ENCODE measurements around the gene TEDDM1.
A peak's percentile ranks its signal among the peaks of the same experiment; 100 is the strongest.

The TEDDM1 gene

DNA sequence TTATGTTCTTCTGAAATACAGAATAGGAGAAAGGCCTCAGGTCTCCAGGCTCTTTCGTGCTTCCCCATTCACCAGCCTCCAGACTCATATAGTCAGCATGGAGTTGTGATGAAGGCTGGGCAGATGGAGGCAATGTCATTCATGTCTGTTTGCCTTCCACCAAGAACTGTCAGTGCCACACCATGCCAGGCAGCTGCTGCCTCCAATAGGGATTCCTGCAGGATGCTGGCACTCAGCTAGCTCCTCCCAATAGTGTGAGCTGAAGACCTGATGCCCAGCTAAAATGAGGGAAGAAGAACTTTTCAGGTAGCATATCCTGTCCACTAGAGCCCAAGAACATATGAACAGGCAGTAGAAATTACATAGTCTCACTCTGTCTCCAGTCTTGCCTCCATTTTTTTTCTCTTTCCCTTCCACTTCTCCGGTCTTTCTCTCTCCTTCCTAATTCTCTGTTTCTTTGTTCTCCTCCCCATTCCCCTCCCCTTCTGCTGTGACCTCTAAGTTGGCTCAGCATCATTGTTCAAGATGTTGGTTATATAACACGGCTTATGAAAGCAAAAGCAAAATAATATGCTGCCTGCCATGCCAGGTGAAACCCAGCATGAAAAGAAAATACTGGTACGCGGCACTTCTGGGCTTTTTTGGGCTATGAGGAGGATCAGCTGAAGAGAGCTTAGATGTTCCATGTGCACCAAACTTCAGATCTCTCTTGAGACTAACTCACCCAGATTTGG is 26.2 kb downstream of the TEDDM1 start:
- Histone ChIP-seq H3K36me3 (ENCODE audit: control insufficient read depth in 1 of 2, insufficient read depth in 2 of 2, low read length in 2 of 2) (no peaks in the 10 kb centered on the region), H3K9me3 (ENCODE audit: control insufficient read depth in 1 of 2, low read length in 2 of 2) (no peaks in the 10 kb centered on the region), H3K27ac (ENCODE audit: low read length) (no peak overlapping the region), H3K27me3 (ENCODE audit: low read depth, low read length) (no peaks in the 10 kb centered on the region), H3K4me1 (ENCODE audit: control insufficient read depth in 1 of 2, insufficient read depth in 2 of 2, low read length in 2 of 2) (no peaks in the 10 kb centered on the region), H3K4me3 (ENCODE audit: low read depth in 1 of 2, low read length in 2 of 2) (no peak overlapping the region)

GRCh38 chr1:182370532-182370931 is 29.9 kb downstream of the TEDDM1 start:
- Histone ChIP-seq H3K27me3 (ENCODE audit: low read depth, low read length) (no peaks in the 10 kb centered on the region), H3K36me3 (ENCODE audit: control insufficient read depth in 1 of 2, insufficient read depth in 2 of 2, low read length in 2 of 2) (no peaks in the 10 kb centered on the region), H3K4me1 (ENCODE audit: control insufficient read depth in 1 of 2, insufficient read depth in 2 of 2, low read length in 2 of 2) (no peaks in the 10 kb centered on the region), H3K27ac (ENCODE audit: low read length) (no peak overlapping the region), H3K9me3 (ENCODE audit: control insufficient read depth in 1 of 2, low read length in 2 of 2) (no peaks in the 10 kb centered on the region), H3K4me3 (ENCODE audit: low read depth in 1 of 2, low read length in 2 of 2) (no peak overlapping the region)

GRCh38 chr1:182368903-182369302 is 31.6 kb downstream of the TEDDM1 start:
- no peaks in the 10 kb centered on the region for H3K36me3 ChIP-seq (ENCODE audit: control insufficient read depth in 1 of 2, insufficient read depth in 2 of 2, low read length in 2 of 2)
- H3K4me1 ChIP-seq (ENCODE audit: control insufficient read depth in 1 of 2, insufficient read depth in 2 of 2, low read length in 2 of 2): no peaks in the 10 kb centered on the region
- no peak overlapping the region for H3K27ac ChIP-seq (ENCODE audit: low read length)
- no peaks in the 10 kb centered on the region for H3K27me3 ChIP-seq (ENCODE audit: low read depth, low read length)
- H3K9me3 ChIP-seq (ENCODE audit: control insufficient read depth in 1 of 2, low read length in 2 of 2): no peaks in the 10 kb centered on the region
- H3K4me3 ChIP-seq (ENCODE audit: low read depth in 1 of 2, low read length in 2 of 2): no peak overlapping the region

GRCh38 chr1:182368358-182368757 is 32.1 kb downstream of the TEDDM1 start:
- Histone ChIP-seq H3K4me3 (ENCODE audit: low read depth in 1 of 2, low read length in 2 of 2) (no peak overlapping the region), H3K27ac (ENCODE audit: low read length) (no peak overlapping the region), H3K9me3 (ENCODE audit: control insufficient read depth in 1 of 2, low read length in 2 of 2) (no peaks in the 10 kb centered on the region), H3K27me3 (ENCODE audit: low read depth, low read length) (no peaks in the 10 kb centered on the region), H3K4me1 (ENCODE audit: control insufficient read depth in 1 of 2, insufficient read depth in 2 of 2, low read length in 2 of 2) (no peaks in the 10 kb centered on the region), H3K36me3 (ENCODE audit: control insufficient read depth in 1 of 2, insufficient read depth in 2 of 2, low read length in 2 of 2) (no peaks in the 10 kb centered on the region)

- Histone ChIP-seq H3K4me1 (ENCODE audit: control insufficient read depth in 1 of 2, insufficient read depth in 2 of 2, low read length in 2 of 2) (no peaks in the 10 kb centered on the region), H3K27ac (ENCODE audit: low read length) (no peak overlapping the region), H3K4me3 (ENCODE audit: low read depth in 1 of 2, low read length in 2 of 2) (no peak overlapping the region), H3K9me3 (ENCODE audit: control insufficient read depth in 1 of 2, low read length in 2 of 2) (no peaks in the 10 kb centered on the region), H3K27me3 (ENCODE audit: low read depth, low read length) (no peaks in the 10 kb centered on the region), H3K36me3 (ENCODE audit: control insufficient read depth in 1 of 2, insufficient read depth in 2 of 2, low read length in 2 of 2) (no peaks in the 10 kb centered on the region)
These were observed 32.5 kb downstream of the TEDDM1 start for GRCh38 chr1:182367926-182368325.

DNA sequence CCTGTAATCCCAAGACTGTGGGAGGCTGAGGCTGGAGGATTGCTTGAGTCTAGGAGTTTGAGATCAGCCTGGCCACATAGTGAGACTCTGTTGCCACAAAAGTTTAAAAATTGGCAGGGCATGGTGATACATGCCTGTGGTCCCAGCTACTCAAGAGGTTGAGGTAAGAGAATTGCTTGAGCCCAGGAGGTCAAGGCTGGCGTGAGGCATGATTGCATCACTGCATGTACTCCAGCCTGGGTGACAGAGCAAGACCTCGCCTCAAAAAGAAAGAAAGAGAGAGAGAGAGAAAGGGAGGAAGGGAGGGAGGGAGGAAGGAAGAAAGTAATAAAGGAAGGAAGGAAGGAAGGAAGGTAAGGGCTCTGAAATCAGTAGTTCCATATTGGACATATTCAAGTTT is 33.9 kb downstream of the TEDDM1 start:
- Histone ChIP-seq H3K36me3 (ENCODE audit: control insufficient read depth in 1 of 2, insufficient read depth in 2 of 2, low read length in 2 of 2) (no peaks in the 10 kb centered on the region), H3K27me3 (ENCODE audit: low read depth, low read length) (no peaks in the 10 kb centered on the region), H3K4me1 (ENCODE audit: control insufficient read depth in 1 of 2, insufficient read depth in 2 of 2, low read length in 2 of 2) (no peaks in the 10 kb centered on the region), H3K27ac (ENCODE audit: low read length) (no peak overlapping the region), H3K4me3 (ENCODE audit: low read depth in 1 of 2, low read length in 2 of 2) (no peak overlapping the region), H3K9me3 (ENCODE audit: control insufficient read depth in 1 of 2, low read length in 2 of 2) (no peaks in the 10 kb centered on the region)

DNA sequence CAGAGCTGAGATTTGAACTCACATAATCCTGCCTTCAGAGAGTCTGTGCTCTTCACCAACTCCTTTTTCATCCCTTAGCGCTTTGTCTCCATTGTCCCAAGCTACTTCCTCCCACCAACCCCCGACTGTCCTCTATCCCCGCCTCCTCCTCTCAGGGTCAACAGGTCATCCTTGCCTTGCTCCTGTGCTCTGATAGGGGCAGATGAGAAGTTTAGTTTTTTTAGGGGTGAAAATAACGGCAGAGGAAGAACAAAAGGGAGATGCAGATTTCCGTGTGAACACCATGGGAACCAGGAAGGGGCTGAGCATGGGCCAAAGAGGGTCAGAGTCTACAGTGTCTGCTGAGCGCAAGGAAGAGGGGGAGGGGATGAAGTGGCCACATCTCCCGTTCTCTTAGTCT is 40.8 kb downstream of the TEDDM1 start:
- Histone ChIP-seq H3K27ac (ENCODE audit: low read length) (no peak overlapping the region), H3K36me3 (ENCODE audit: control insufficient read depth in 1 of 2, insufficient read depth in 2 of 2, low read length in 2 of 2) (no peaks in the 10 kb centered on the region), H3K4me3 (ENCODE audit: low read depth in 1 of 2, low read length in 2 of 2) (no peak overlapping the region), H3K27me3 (ENCODE audit: low read depth, low read length) (no peaks in the 10 kb centered on the region), H3K9me3 (ENCODE audit: control insufficient read depth in 1 of 2, low read length in 2 of 2) (no peaks in the 10 kb centered on the region), H3K4me1 (ENCODE audit: control insufficient read depth in 1 of 2, insufficient read depth in 2 of 2, low read length in 2 of 2) (no peaks in the 10 kb centered on the region)

DNA sequence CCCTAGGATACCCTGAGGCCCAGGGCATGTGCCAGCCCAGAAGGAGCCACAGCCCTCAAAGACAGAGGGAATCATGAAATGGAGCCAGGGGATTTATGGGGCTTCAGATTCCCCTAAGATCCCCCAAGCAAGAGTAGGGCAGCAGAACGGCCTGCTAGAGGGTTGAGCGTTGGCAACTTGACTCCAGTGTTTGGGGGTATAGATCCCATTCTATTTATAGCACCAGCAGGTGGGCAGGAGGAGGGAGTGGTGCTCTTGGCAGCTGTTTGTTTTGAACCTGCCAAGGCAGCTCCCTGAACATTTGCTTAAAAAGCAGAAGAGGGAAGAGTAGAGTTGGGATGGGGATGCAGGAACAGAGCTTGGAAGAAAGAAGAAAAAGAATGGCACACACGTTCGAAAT is 42.6 kb downstream of the TEDDM1 start:
- Histone ChIP-seq H3K27me3 (ENCODE audit: low read depth, low read length) (no peaks in the 10 kb centered on the region), H3K27ac (ENCODE audit: low read length) (no peak overlapping the region), H3K36me3 (ENCODE audit: control insufficient read depth in 1 of 2, insufficient read depth in 2 of 2, low read length in 2 of 2) (no peaks in the 10 kb centered on the region), H3K4me3 (ENCODE audit: low read depth in 1 of 2, low read length in 2 of 2) (no peak overlapping the region), H3K4me1 (ENCODE audit: control insufficient read depth in 1 of 2, insufficient read depth in 2 of 2, low read length in 2 of 2) (peaks cover 0 to 2% of the 10 kb centered on the region in 2 donors), H3K9me3 (ENCODE audit: control insufficient read depth in 1 of 2, low read length in 2 of 2) (no peaks in the 10 kb centered on the region)

DNA sequence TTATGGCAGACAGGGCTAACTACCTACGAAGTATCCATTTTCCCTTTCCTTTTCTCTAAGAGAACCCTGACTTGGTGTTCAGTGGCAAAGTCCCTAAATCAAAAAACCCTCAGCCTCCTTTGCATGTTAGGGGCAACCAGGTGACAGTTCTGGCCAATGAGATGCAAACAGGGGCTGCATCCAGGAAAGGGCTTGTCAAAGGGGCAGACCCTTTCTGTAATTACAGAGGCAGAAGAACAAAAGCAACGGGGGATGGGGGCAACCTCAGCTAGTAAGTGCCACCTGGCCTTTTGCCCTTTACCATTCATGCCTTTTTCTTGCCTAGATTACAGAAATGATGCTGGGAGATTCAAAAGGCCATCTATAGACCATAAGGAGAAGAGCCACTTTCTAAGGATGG is 43.3 kb downstream of the TEDDM1 start:
- H3K4me1 ChIP-seq (ENCODE audit: control insufficient read depth in 1 of 2, insufficient read depth in 2 of 2, low read length in 2 of 2): peaks cover 0 to 5% of the 10 kb centered on the region in 2 donors
- no peaks in the 10 kb centered on the region for H3K36me3 ChIP-seq (ENCODE audit: control insufficient read depth in 1 of 2, insufficient read depth in 2 of 2, low read length in 2 of 2)
- H3K4me3 ChIP-seq (ENCODE audit: low read depth in 1 of 2, low read length in 2 of 2): no peak overlapping the region
- no peaks in the 10 kb centered on the region for H3K9me3 ChIP-seq (ENCODE audit: control insufficient read depth in 1 of 2, low read length in 2 of 2)
- H3K27ac ChIP-seq (ENCODE audit: low read length): no peak overlapping the region
- no peaks in the 10 kb centered on the region for H3K27me3 ChIP-seq (ENCODE audit: low read depth, low read length)

DNA sequence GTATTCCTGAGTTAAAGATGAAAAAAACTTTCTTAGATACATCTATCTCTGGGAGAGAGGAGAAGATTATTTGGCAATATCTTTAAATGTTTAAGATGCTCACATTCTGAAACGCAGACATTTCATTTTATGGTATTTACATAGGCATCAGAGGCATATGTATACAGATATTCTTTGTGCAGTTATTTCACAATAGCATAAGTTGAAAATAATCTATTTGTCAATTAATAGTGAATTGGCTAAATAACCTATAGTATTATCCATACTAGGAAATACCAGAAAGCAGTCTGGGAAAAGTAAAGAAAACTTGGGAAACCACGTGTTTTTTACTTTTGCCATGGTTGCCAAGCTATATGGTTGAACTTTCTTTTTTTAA is 44.8 kb downstream of the TEDDM1 start:
- H3K4me3 ChIP-seq (ENCODE audit: low read depth in 1 of 2, low read length in 2 of 2): no peak overlapping the region
- H3K27ac ChIP-seq (ENCODE audit: low read length): no peak overlapping the region
- no peaks in the 10 kb centered on the region for H3K9me3 ChIP-seq (ENCODE audit: control insufficient read depth in 1 of 2, low read length in 2 of 2)
- no peaks in the 10 kb centered on the region for H3K27me3 ChIP-seq (ENCODE audit: low read depth, low read length)
- H3K36me3 ChIP-seq (ENCODE audit: control insufficient read depth in 1 of 2, insufficient read depth in 2 of 2, low read length in 2 of 2): no peaks in the 10 kb centered on the region
- peaks cover 0 to 5% of the 10 kb centered on the region in 2 donors for H3K4me1 ChIP-seq (ENCODE audit: control insufficient read depth in 1 of 2, insufficient read depth in 2 of 2, low read length in 2 of 2)

DNA sequence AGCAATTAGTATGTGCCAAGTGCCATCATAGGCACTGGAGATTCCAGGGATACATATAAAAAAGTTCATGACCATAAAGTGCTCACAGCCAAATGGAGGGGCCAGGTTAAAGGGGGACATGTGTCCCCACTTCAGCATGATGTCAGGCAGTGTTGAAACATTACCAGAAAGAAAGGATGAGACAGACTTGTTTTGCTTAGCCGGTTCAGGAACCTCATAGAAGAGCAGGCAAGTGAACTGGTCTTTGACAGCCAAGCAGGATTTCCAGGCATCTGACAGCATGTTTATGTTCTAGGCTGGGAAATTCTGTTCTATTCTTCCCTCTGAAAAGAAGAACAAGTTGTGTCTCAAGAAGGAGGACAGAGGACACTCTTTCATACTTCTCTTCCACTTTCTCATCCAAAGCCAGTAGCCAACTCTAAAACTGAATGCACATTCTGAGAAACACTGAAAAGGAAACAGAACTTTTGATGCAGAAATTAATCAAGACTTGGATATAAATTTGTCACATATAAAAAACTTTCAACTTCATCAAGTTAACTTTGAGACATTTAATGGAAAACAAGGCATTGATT is 48.6 kb downstream of the TEDDM1 start:
- peaks cover 5% of the 10 kb centered on the region in 2 donors for H3K4me1 ChIP-seq (ENCODE audit: control insufficient read depth in 1 of 2, insufficient read depth in 2 of 2, low read length in 2 of 2)
- H3K27ac ChIP-seq (ENCODE audit: low read length): peak overlapping the region; percentile 42
- H3K36me3 ChIP-seq (ENCODE audit: control insufficient read depth in 1 of 2, insufficient read depth in 2 of 2, low read length in 2 of 2): no peaks in the 10 kb centered on the region
- H3K9me3 ChIP-seq (ENCODE audit: control insufficient read depth in 1 of 2, low read length in 2 of 2): no peaks in the 10 kb centered on the region
- no peak overlapping the region for H3K4me3 ChIP-seq (ENCODE audit: low read depth in 1 of 2, low read length in 2 of 2)
- H3K27me3 ChIP-seq (ENCODE audit: low read depth, low read length): no peaks in the 10 kb centered on the region

DNA sequence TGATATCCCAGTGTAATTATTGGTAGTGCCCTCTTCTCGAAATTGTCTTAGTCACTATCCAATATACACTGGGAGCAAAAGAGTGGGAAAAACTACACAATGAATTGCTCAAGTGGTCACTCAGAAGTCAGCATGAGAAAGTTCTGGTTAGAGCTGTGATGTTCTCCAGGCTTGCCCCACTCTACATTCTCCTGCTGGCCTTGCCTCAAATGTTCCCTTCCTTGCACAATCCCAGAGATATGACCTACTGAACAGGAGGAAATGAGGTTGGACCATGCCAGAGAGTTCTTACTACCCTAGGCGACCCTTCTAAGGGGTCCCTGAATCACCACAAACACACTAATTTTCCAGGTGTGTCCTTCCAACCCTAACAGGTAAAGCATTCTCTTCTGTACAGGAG is 49.6 kb downstream of the TEDDM1 start:
- H3K4me3 ChIP-seq (ENCODE audit: low read depth in 1 of 2, low read length in 2 of 2): no peak overlapping the region
- peaks cover 5% of the 10 kb centered on the region in 2 donors for H3K4me1 ChIP-seq (ENCODE audit: control insufficient read depth in 1 of 2, insufficient read depth in 2 of 2, low read length in 2 of 2)
- no peaks in the 10 kb centered on the region for H3K9me3 ChIP-seq (ENCODE audit: control insufficient read depth in 1 of 2, low read length in 2 of 2)
- no peaks in the 10 kb centered on the region for H3K36me3 ChIP-seq (ENCODE audit: control insufficient read depth in 1 of 2, insufficient read depth in 2 of 2, low read length in 2 of 2)
- H3K27me3 ChIP-seq (ENCODE audit: low read depth, low read length): no peaks in the 10 kb centered on the region
- H3K27ac ChIP-seq (ENCODE audit: low read length): peak overlapping the region; percentile 42
